Esophagus muscularis mucosa (tissue), 3 donors: Measurements from ENCODE around the gene RAB11FIP4.

Experiments
- POLR2A ChIP-seq: fragments of 450-650 bp; IDR thresholded peaks from one replicate; pipeline ENCODE4 v1.6.1; 2017; ENCODE audit warnings: antibody characterized with exemption, moderate library complexity, mild to moderate bottlenecking, low read depth
- TF ChIP-seq, protein P1 (sequence below), 3 experiments: fragments of 200-600 bp in 2 of 3; fragments of 450-650 bp in 1 of 3; sonication (generic) in 2 of 3; IDR thresholded peaks; one replicate each; pipeline ENCODE4 v1.5.1; 2017 to 2019; ENCODE audit warnings: antibody characterized with exemption in 3 of 3, mild to moderate bottlenecking in 2 of 3, moderate library complexity in 1 of 3

GRCh38 chr17:31535581-31535981 lies 144.1 kb downstream of the RAB11FIP4 start:
- TF ChIP-seq POLR2A, result no peak
- TF ChIP-seq, protein P1, sequence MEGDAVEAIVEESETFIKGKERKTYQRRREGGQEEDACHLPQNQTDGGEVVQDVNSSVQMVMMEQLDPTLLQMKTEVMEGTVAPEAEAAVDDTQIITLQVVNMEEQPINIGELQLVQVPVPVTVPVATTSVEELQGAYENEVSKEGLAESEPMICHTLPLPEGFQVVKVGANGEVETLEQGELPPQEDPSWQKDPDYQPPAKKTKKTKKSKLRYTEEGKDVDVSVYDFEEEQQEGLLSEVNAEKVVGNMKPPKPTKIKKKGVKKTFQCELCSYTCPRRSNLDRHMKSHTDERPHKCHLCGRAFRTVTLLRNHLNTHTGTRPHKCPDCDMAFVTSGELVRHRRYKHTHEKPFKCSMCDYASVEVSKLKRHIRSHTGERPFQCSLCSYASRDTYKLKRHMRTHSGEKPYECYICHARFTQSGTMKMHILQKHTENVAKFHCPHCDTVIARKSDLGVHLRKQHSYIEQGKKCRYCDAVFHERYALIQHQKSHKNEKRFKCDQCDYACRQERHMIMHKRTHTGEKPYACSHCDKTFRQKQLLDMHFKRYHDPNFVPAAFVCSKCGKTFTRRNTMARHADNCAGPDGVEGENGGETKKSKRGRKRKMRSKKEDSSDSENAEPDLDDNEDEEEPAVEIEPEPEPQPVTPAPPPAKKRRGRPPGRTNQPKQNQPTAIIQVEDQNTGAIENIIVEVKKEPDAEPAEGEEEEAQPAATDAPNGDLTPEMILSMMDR (IDR thresholded peaks at IDR 0.05), result no peak
